ENCODE data around the gene S100A14.

The S100A14 gene

GRCh38 chr1:153638261-153638660, 22.1 kb upstream of the S100A14 start:
- no peak for DNase-seq

- no peak for DNase-seq
Measured at GRCh38 chr1:153636312-153636711, 20.2 kb upstream of the S100A14 start.

GRCh38 chr1:153635872-153636271, 19.7 kb upstream of the S100A14 start:
- no peak for DNase-seq

- DNase-seq = peak; percentile 97
Measured at GRCh38 chr1:153633754-153634665, 17.9 kb upstream of the S100A14 start, which contains the start of gene CHTOP. Gene CHTOP, plus strand, starts transcription at chr1:153634066. Its CDS starts 2,523 bp downstream, at chr1:153636589.

DNA sequence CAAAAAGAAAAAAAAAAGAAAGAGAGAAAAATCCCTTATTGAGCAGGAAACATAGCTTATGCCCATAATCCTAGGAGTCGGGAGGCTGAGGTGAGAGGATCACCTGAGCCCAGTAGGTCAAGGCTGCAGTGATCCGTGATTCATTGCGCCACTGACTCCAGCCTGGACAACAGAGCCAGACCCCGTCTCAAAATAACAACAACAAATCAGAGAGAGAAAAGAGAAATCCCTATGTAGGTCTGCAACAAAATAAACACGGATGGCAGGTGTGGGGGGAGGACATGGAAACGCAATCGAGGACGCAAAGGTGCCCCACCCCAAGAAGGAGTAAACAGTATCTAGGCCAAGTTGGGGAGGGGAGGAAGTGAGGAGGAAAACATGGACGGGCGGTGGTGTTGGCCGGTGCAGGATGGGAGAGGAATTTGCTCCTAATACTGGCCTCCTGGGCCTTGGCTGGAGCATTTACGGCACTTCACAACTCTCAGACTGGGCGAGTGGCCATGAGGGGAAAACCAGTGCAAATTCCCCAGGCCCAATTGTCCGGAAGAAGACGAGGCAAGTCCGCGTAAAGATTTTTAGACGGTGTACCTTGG, 17.1 kb upstream of the S100A14 start:
- no peak for DNase-seq

- peak; percentile 30 for DNase-seq
Measured at GRCh38 chr1:153631047-153632022, 15.2 kb upstream of the S100A14 start.

- no peak for DNase-seq
Measured at GRCh38 chr1:153630384-153630783, 14.3 kb upstream of the S100A14 start.

- no peak for DNase-seq
Measured at GRCh38 chr1:153629971-153630370, 13.8 kb upstream of the S100A14 start.

DNA sequence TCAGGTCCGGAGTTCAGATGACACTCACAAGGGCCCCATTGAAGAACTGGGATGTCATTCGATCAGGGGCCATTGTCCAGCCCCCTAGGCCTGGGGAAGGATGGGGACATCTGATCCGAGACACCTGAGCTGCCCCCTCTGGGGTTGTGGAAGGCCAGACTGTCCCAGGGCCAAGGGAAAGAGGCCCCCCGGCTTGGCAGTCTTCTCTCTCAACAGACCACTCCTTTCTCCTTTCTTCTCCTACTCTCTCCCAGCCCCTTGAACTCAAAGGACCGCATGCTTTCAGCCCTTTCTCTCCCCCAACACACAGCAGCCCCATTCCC, 13.2 kb upstream of the S100A14 start:
- no peak for DNase-seq

- DNase-seq = no peak
Measured at GRCh38 chr1:153628638-153629342, 12.7 kb upstream of the S100A14 start.

GRCh38 chr1:153627715-153628626, 11.8 kb upstream of the S100A14 start, which contains the start of gene S100A1:
Gene S100A1, plus strand, starts transcription at chr1:153628434. Its CDS starts 2,088 bp downstream, at chr1:153630522.
- no peak for DNase-seq

DNA sequence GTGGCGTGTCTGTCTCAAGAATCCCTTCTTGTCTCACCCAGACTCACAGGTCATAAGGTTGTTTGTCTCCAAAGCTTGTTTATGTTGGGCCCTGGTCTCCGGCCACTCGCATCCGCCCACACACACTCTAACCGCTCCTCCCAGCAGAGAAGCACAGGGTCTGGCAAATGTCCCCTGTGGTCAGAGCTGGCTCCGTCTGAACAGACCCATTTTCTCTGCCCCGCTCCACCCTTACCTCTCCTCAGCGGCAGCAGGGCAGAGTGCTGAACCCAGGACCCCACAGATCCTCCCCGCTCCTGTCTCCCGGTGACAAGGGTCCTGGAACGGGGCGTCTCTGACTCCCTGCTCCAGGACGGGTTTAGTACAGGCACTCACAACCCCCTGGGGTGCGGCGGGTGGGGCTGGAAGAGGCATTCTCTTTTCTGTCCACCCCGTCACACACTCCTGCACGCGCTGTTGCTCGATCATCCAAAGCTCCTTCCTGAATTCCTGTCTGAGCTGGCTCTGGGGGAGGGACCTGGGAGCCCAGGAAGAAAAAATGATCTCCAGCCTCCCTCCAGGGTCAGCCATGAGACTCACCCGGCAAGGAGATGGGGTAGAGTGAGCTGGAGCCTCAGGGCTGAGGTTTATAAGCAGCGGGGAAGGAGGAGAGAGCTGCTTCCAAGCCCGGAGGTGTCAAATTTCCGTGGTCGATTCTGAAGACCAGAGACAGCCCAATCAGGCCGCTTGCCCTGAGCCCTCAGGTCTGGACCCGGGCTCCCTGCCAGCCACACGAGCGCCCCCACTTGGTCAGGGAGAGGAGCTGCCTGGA, 11.0 kb upstream of the S100A14 start, which contains the start of gene S100A13:
Gene S100A13, minus strand, starts transcription at position 602 of the 811 bp plus-strand sequence. CDS start 1,033 bp downstream, outside the sequence.
- peak; percentile 20 for DNase-seq

DNA sequence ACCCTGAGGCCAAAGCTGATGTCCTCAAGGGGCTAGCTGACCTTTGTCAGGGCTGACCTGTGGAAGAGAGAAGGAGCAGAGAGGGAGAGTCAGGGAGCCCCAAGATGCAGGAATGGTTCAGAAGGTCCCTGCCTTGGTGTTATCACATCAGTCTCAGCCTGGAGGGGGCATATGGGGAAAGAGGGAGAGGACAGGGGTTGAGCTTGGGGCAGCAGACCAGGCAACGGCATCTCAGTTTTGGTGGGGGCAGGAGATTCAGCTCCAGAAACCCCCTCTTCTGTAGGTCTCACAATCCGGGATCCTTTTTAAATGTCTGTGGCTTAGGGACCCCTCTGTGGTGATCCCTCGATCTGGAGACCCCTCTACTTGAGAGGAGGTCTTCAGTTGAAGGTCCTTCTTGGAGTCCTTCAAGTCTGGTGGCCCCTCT, 10.4 kb upstream of the S100A14 start:
- no peak for DNase-seq

GRCh38 chr1:153624965-153625611, 9.0 kb upstream of the S100A14 start:
- DNase-seq = no peak

DNA sequence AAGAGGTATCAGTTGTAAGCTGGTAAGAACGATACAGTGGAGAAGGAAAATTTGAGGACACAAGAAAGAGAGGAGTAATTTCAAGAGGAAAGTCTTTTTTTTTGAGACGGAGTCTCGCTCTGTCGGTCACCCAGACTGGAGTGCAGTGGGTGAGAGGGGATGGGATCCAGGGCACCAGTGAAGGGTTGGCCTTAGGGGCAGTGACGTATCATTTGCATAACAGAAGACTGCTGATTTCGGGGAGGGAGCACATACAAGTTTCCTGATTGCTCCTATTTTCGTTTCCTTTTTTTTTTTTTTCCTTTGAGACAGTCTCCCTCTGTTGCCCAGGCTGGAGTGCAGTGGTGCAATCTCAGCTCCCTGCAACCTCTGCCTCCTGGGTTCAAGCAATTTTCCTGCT, 7.0 kb upstream of the S100A14 start:
- DNase-seq = no peak

DNA sequence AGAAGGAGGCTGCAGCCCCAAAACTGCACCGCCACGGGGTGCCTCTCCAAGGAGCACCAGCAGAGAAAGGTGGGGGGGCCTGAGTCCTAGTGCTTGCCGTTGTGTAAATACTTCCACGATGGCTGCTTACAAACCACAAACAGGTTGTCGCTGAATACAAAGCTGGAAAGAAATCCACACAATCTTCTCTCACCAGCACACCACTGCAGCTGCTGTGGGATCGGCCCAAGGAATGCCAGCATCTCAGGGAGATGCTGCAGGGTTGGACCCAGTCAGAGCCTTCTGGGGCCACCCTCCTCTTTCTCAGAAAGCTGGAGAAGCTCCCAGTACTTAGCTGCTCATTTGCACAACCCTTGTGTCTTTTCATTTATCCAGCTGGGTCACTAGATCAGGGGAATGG, 3.0 kb upstream of the S100A14 start:
- no peak for DNase-seq

DNA sequence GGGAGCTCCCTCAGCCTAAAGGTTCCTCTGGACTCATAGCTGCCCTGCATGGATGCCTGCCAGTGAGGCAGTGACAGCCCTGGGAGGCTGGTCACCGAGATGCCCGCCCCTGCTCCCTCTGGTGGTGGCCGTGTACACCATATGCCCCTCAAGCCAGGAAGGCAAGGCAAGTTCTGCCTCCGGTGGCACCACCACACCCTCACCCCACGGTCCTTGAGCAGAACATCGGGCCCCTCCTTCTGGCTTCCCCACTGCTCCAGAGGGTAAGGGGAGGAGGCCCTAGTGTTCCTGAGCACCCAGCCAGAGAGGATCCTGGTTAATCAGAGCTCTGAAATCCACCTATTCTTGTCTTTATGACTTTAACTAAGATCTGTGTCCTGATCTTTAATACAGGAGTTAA, 1.5 kb upstream of the S100A14 start:
- DNase-seq = no peak

DNA sequence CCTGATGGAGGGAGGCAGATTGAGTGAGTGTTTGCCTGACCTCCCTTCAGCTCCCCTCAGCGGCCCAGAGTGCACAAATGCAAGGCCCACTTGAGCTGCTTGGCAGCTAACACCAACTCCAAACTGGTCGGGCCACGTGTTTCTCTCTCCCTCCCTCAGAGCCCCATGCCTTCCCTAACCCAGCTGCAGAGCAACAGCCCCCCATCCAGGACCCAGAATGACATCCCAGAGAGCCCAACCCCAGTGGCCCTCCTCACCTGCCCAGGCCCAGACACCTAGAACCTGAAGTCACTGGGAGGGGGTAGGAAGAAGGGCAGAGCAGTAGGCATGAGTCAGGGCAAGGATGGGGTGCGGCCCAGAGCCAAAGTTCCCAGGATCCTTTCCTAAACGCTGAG, 789 bp upstream of the S100A14 start:
- DNase-seq = no peak

DNA sequence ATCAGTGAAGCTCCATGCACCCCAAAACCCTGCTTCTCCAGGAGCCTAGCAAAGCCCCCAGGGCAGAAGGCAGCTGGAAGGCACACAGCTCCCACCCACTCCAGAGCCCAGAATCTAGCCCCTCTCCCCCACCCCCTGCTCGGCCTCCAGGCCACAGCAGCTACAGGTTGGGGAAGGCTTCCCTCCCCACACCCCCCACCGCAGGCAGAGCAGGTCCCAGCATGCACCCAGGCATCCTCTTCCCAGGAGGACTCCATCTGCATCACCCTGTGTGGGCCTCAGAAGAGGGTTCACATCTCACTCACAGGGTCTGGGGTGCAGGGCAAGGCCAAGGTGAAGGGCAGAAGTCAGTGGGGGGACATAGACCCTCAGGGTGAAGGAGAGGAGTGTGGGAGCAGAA, 719 bp downstream of the S100A14 start:
- no peak for DNase-seq

DNA sequence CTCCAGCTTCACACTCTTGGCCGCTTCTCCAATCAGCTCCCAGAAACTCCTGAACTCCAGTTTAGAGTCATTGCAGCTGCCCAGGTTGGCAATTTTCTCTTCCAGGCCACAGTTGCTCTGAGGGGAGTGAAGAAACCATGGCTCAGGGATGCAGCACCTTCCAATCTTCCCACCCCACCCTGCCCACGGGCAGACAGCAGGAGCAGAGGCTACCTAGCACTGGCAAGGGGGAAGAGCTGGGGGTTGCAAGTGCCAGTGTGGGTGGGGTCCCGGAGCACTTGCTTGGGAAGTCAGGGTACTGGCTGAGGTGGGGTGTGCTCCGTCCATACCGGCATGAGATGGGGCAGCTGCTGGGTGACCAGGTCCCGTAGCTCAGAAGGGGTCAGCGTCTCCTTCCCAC, 1.2 kb downstream of the S100A14 start:
- DNase-seq = no peak
